Hepatocyte (in vitro differentiated cells): ENCODE data around the gene CLRN2. TPM values are rescaled to one million over a fixed set of nuclear protein-coding genes. Genes with fewer than 3 reads are reported as not detected.

ENCODE experiments used
- DNase-seq: peaks from one replicate; pipeline ENCODE4 v3.0.0-alpha.2; 2016; ENCODE audit warnings: low spot score
- H2AFZ ChIP-seq: fragments of 200-600 bp; sonication (generic); 2 replicates; pipeline ENCODE4 v1.6.0; 2016; ENCODE audit warnings: antibody characterized with exemption, mild to moderate bottlenecking
- H3K27ac ChIP-seq: fragments of 200-600 bp; sonication (generic); 2 replicates; pipeline ENCODE4 v1.5.1; 2016; ENCODE audit warnings: mild to moderate bottlenecking
- H3K27me3 ChIP-seq: fragments of 200-600 bp; sonication (generic); 2 replicates; pipeline ENCODE4 v1.6.1; 2016
- H3K36me3 ChIP-seq: fragments of 200-600 bp; sonication (generic); replicated peaks from 2 replicates; pipeline ENCODE4 v1.5.1; 2016; ENCODE audit warnings: low read depth; ENCODE audit not compliant: insufficient read depth
- H3K4me1 ChIP-seq: fragments of 200-600 bp; sonication (generic); 2 replicates; pipeline ENCODE4 v1.5.1; 2016; ENCODE audit warnings: mild to moderate bottlenecking, moderate library complexity; ENCODE audit not compliant: insufficient read depth
- H3K4me2 ChIP-seq: fragments of 200-600 bp; sonication (generic); 2 replicates; pipeline ENCODE4 v1.6.0; 2016
- H3K4me3 ChIP-seq: fragments of 200-600 bp; sonication (generic); 2 replicates; pipeline ENCODE4 v1.5.1; 2016; ENCODE audit warnings: mild to moderate bottlenecking
- H3K79me2 ChIP-seq: fragments of 200-600 bp; sonication (generic); 2 replicates; pipeline ENCODE4 v1.6.0; 2017; ENCODE audit warnings: mild to moderate bottlenecking
- H3K9me2 ChIP-seq: fragments of 200-600 bp; sonication (generic); replicated peaks from 2 replicates; pipeline ENCODE4 v1.6.0; 2017; ENCODE audit warnings: mild to moderate bottlenecking; ENCODE audit not compliant: insufficient read depth
- H3K9me3 ChIP-seq: fragments of 200-600 bp; sonication (generic); 2 replicates; pipeline ENCODE4 v1.5.1; 2016; ENCODE audit warnings: low read depth, mild to moderate bottlenecking
- H4K20me1 ChIP-seq: fragments of 200-600 bp; sonication (generic); 2 replicates; pipeline ENCODE4 v1.6.0; 2016; ENCODE audit warnings: mild to moderate bottlenecking; ENCODE audit not compliant: insufficient read depth, poor library complexity, severe bottlenecking
- CTCF ChIP-seq: fragments of 200-600 bp; sonication (generic); IDR thresholded peaks from 2 replicates; pipeline ENCODE4 v1.5.1; 2016; ENCODE audit warnings: antibody characterized with exemption, mild to moderate bottlenecking; ENCODE audit not compliant: poor library complexity
- EZH2 ChIP-seq: fragments of 200-600 bp; sonication (generic); IDR thresholded peaks from 2 replicates; pipeline ENCODE4 v1.6.1; 2016; ENCODE audit warnings: antibody characterized with exemption, mild to moderate bottlenecking, borderline replicate concordance
- EZH2phosphoT487 ChIP-seq: fragments of 200-600 bp; sonication (generic); IDR thresholded peaks from one replicate; pipeline ENCODE4 v1.6.1; 2018; ENCODE audit warnings: antibody characterized with exemption, mild to moderate bottlenecking, low read depth, moderate library complexity; ENCODE audit not compliant: unreplicated experiment, severe bottlenecking
- WGBS: methylation state at CpG from one replicate; pipeline ENCODE4 v1.1.6; 2016; ENCODE audit warnings: low lambda C conversion rate; ENCODE audit errors: missing lambda C conversion rate; 5-methylcytosine and 5-hydroxymethylcytosine counted together
- polyA plus RNA-seq: library from polyadenylated mRNA; unstranded; fragments of >200 nt; fragmentation: Nextera tagmentation; extraction: Ambion mirVana; gene quantifications from 2 replicates; pipeline ENCODE4 v1.2.1, GENCODE V29; 2016
- total RNA-seq: library from RNA; depleted of rRNA; stranded (reverse); fragments of >200 nt; gene quantifications from 2 replicates; pipeline ENCODE4 v1.2.3, GENCODE V29; 2014

The CLRN2 gene
- total and polyA plus RNA-seq, 2 experiments from 2014 or later = not detected

- H3K79me2 ChIP-seq = no peaks in the 10 kb centered on the region
- no peak overlapping the region for H3K27ac ChIP-seq
- H3K36me3 ChIP-seq = no peaks in the 10 kb centered on the region
These were observed 39.5 kb upstream of the CLRN2 start for GRCh38 chr4:17475481-17475880.

GRCh38 chr4:17476853-17477252, 38.1 kb upstream of the CLRN2 start:
- Histone ChIP-seq H3K4me1 (peaks cover 4% of the 10 kb centered on the region), H3K27me3 (no peaks in the 10 kb centered on the region), H3K4me3 (no peak overlapping the region), H3K27ac (no peak overlapping the region), H3K9me3 (no peaks in the 10 kb centered on the region), H3K4me2 (no peak overlapping the region), H4K20me1 (no peaks in the 10 kb centered on the region), H3K36me3 (no peaks in the 10 kb centered on the region), H3K79me2 (no peaks in the 10 kb centered on the region), H3K9me2 (no peaks in the 10 kb centered on the region), H2AFZ (no peak overlapping the region)
- WGBS = 91% methylated on average over 3 of the region's 3 CpGs
- no peak for TF ChIP-seq CTCF
- no peak for DNase-seq

More at GRCh38 chr4:17475481-17475880, 39.5 kb upstream of the CLRN2 start:
- TF ChIP-seq EZH2phosphoT487 = no peak
- TF ChIP-seq EZH2 = no peak
- no peak for TF ChIP-seq CTCF
- Histone ChIP-seq H3K9me3 (no peaks in the 10 kb centered on the region), H3K27me3 (no peaks in the 10 kb centered on the region), H3K4me3 (no peak overlapping the region), H3K4me2 (no peak overlapping the region), H3K4me1 (peaks cover 1% of the 10 kb centered on the region), H3K9me2 (no peaks in the 10 kb centered on the region), H4K20me1 (no peaks in the 10 kb centered on the region), H2AFZ (no peak overlapping the region)
- DNase-seq = no peak

- H3K4me2 ChIP-seq = no peak overlapping the region
- no peaks in the 10 kb centered on the region for H3K9me3 ChIP-seq
- no peak overlapping the region for H3K27ac ChIP-seq
- H3K9me2 ChIP-seq = no peaks in the 10 kb centered on the region
- no peak for DNase-seq
- 85% methylated on average over 9 of the region's 9 CpGs for WGBS
- no peak overlapping the region for H3K4me3 ChIP-seq
- no peaks in the 10 kb centered on the region for H3K27me3 ChIP-seq
- H4K20me1 ChIP-seq = no peaks in the 10 kb centered on the region
- TF ChIP-seq CTCF = no peak
- no peak for TF ChIP-seq EZH2
- TF ChIP-seq EZH2phosphoT487 = no peak
- H2AFZ ChIP-seq = no peak overlapping the region
- no peaks in the 10 kb centered on the region for H3K36me3 ChIP-seq
- H3K4me1 ChIP-seq = peaks cover 4% of the 10 kb centered on the region
- H3K79me2 ChIP-seq = no peaks in the 10 kb centered on the region
These were observed 37.0 kb upstream of the CLRN2 start for GRCh38 chr4:17477774-17478472.
